HEK293T (cell line): ENCODE results near the gene EXOSC3.

Source experiments
- CTBP1 ChIP-seq: fragments of 450-650 bp; IDR thresholded peaks from 2 replicates; pipeline ENCODE4 v1.6.1; 2016; ENCODE audit warnings: borderline replicate concordance
- FOXA1 ChIP-seq: fragments of 450-650 bp; IDR thresholded peaks from 2 replicates; pipeline ENCODE4 v1.6.1; 2016; ENCODE audit warnings: mild to moderate bottlenecking
- HDGF ChIP-seq: fragments of 450-650 bp; IDR thresholded peaks from 2 replicates; pipeline ENCODE4 v1.6.1; 2017; ENCODE audit warnings: antibody characterized with exemption, borderline replicate concordance
- TARDBP ChIP-seq: fragments of 450-650 bp; IDR thresholded peaks from 2 replicates; pipeline ENCODE4 v1.6.1; 2016

GRCh38 chr9:37752642-37753488 lies 32.0 kb downstream of the EXOSC3 start:
- TF ChIP-seq CTBP1 (no peak), HDGF (no peak), FOXA1 (no peak), TARDBP (no peak)
